K562 (cell line): Measurements from ENCODE around the gene SETD1B. TPM values are rescaled to one million over a fixed set of nuclear protein-coding genes. Genes with fewer than 3 reads are reported as not detected.

Experiments
- AFF4 ChIP-seq: sonication (generic); formaldehyde crosslinking; IDR thresholded peaks from 2 replicates; pipeline ENCODE4 v1.8.0; 2023; ENCODE audit warnings: mild to moderate bottlenecking, missing genetic modification reagents
- ATF7 ChIP-seq: fragments of 450-650 bp; IDR thresholded peaks from 2 replicates; pipeline ENCODE4 v1.7.1; 2014; ENCODE audit warnings: mild to moderate bottlenecking, moderate library complexity
- BHLHE40 ChIP-seq: IDR thresholded peaks from 2 replicates; pipeline ENCODE4 v1.6.1; 2011; ENCODE audit warnings: low read length, improper control_type of control experiment
- DPF2 ChIP-seq: fragments of 450-650 bp; IDR thresholded peaks from 2 replicates; pipeline ENCODE4 v1.6.1; 2016
- E2F5 ChIP-seq: sonication (generic); formaldehyde crosslinking; IDR thresholded peaks from 2 replicates; pipeline ENCODE4 v1.8.0; 2022; ENCODE audit warnings: mild to moderate bottlenecking, missing genetic modification reagents
- FOXA3 ChIP-seq, 2 experiments: fragments of 450-650 bp in 1 of 2; sonication (generic) in 1 of 2; formaldehyde crosslinking; IDR thresholded peaks in 1 of 2; conservative IDR thresholded peaks in 1 of 2; 2 replicates each; pipeline versions ENCODE4 v1.4.0 to v1.8.0; 2020 to 2022; ENCODE audit warnings: mild to moderate bottlenecking in 2 of 2, missing genetic modification reagents in 1 of 2
- KAT7 ChIP-seq: sonication (generic); formaldehyde crosslinking; IDR thresholded peaks from 2 replicates; pipeline ENCODE4 v1.8.0; 2022; ENCODE audit warnings: missing genetic modification reagents, mild to moderate bottlenecking, borderline replicate concordance
- MAZ ChIP-seq, 2 experiments: fragments of 450-650 bp in 1 of 2; sonication (generic) in 1 of 2; formaldehyde crosslinking; IDR thresholded peaks in 1 of 2; conservative IDR thresholded peaks in 1 of 2; 2 replicates each; pipeline versions ENCODE4 v1.4.0 to v1.5.0; 2020; ENCODE audit warnings: mild to moderate bottlenecking in 1 of 2, missing genetic modification reagents in 1 of 2
- NFE2L1 ChIP-seq: fragments of 450-650 bp; IDR thresholded peaks from 2 replicates; pipeline ENCODE4 v1.6.1; 2016; ENCODE audit warnings: missing genetic modification characterization, low read depth, mild to moderate bottlenecking, missing compliant biosample characterization, moderate library complexity, borderline replicate concordance
- NR0B1 ChIP-seq: fragments of 450-650 bp; IDR thresholded peaks from one replicate; pipeline ENCODE4 v1.6.1; 2018; ENCODE audit warnings: mild to moderate bottlenecking, moderate library complexity; ENCODE audit not compliant: partially characterized antibody
- NR2C1 ChIP-seq, 2 experiments: fragments of 450-650 bp; IDR thresholded peaks; 2 replicates each; pipeline ENCODE4 v1.6.1; 2017; ENCODE audit warnings: mild to moderate bottlenecking in 2 of 2, antibody characterized with exemption in 1 of 2, inconsistent platforms in 1 of 2, missing compliant biosample characterization in 1 of 2, missing genetic modification characterization in 1 of 2
- PHF20 ChIP-seq: fragments of 450-650 bp; IDR thresholded peaks from 2 replicates; pipeline ENCODE4 v1.6.1; 2018; ENCODE audit not compliant: partially characterized antibody
- POU5F1 ChIP-seq: fragments of 150-350 bp; IDR thresholded peaks from 2 replicates; pipeline ENCODE4 v1.6.1; 2014; ENCODE audit warnings: borderline replicate concordance, low read length, low read depth, mild to moderate bottlenecking; ENCODE audit not compliant: partially characterized antibody
- RFX1 ChIP-seq: fragments of 450-650 bp; IDR thresholded peaks from 2 replicates; pipeline ENCODE4 v1.6.1; 2016; ENCODE audit warnings: mild to moderate bottlenecking, moderate library complexity
- ZBTB9 ChIP-seq: fragments of 450-650 bp; formaldehyde crosslinking; IDR thresholded peaks from 2 replicates; pipeline ENCODE4 v1.4.0; 2020; ENCODE audit warnings: mild to moderate bottlenecking, moderate library complexity
- ZNF253 ChIP-seq: fragments of 250-450 bp; sonication (Bioruptor Pico); conservative IDR thresholded peaks from 2 replicates; pipeline ENCODE4 v1.6.1; 2021; ENCODE audit warnings: mild to moderate bottlenecking
- ZNF79 ChIP-seq: fragments of 250-450 bp; sonication (Bioruptor Pico); IDR thresholded peaks from 2 replicates; pipeline ENCODE4 v1.4.0; 2020; ENCODE audit warnings: low read depth, mild to moderate bottlenecking, moderate library complexity
- polyA plus RNA-seq, 8 experiments: library from polyadenylated mRNA; depleted of rRNA in 4 of 8; stranded (reverse) in 5 of 8; unstranded in 3 of 8; fragments of >200 nt; fragmentation: Nextera tagmentation in 2 of 8; fragmentation: Illumina TruSeq in 1 of 8; extraction: Ambion mirVana in 2 of 8; extraction: Trizol in 1 of 8; gene quantifications; 2 replicates each; pipeline versions ENCODE4 v1.2.1 to v1.2.3, GENCODE V29; 2011 to 2014; ENCODE audit warnings: inconsistent platforms in 1 of 8, missing spikeins in 1 of 8
- total RNA-seq, 7 experiments: library from RNA; depleted of rRNA in 6 of 7; stranded (reverse); fragments of >200 nt in 6 of 7; fragmentation: Illumina TruSeq in 2 of 7; extraction: Trizol in 2 of 7; gene quantifications; 2 replicates each; pipeline versions ENCODE4 v1.2.1 to v1.2.3, GENCODE V29; 2011 to 2021; ENCODE audit warnings: low replicate concordance in 1 of 7

Gene SETD1B
- total and polyA plus RNA-seq, 9 of the 15 experiments (the other 6 are each of a cell fraction or from before 2014, with no cell fraction given): 0.48 to 26.6 (median 2.3) TPM

- TF ChIP-seq E2F5: 0 out of 2 replicates have a peak, but pooled peaks have one; percentile 58
- TF ChIP-seq MAZ (CRISPR knock-in tag; conservative IDR thresholded peaks at IDR 0.05 in 1 of 2, IDR thresholded peaks at IDR 0.05 in 1 of 2): peak; percentile 55 to 65
- peak; percentile 60; the same call in 1 of the 2 replicates for TF ChIP-seq NFE2L1 (tag)
- no peak for TF ChIP-seq NR2C1 (IDR thresholded peaks at IDR 0.05)
- peak; percentile 21; the same call in 1 of the 2 replicates for TF ChIP-seq NR2C1 (tag; IDR thresholded peaks at IDR 0.05)
- no peak for TF ChIP-seq FOXA3 (CRISPR knock-in tag; conservative IDR thresholded peaks at IDR 0.05 in 1 of 2, IDR thresholded peaks at IDR 0.05 in 1 of 2)
- no peak for TF ChIP-seq BHLHE40
- TF ChIP-seq AFF4 (CRISPR knock-in tag): no peak; the same call in 1 of the 2 replicates
- TF ChIP-seq DPF2: no peak
- no peak for TF ChIP-seq ZNF253 (CRISPR knock-in tag)
- no peak for TF ChIP-seq POU5F1
- no peak for TF ChIP-seq NR0B1
- peak; percentile 21; the same call in 1 of the 2 replicates for TF ChIP-seq ATF7
- no peak for TF ChIP-seq RFX1
- TF ChIP-seq ZNF79 (CRISPR knock-in tag): 0 out of 2 replicates have a peak, but pooled peaks have one; percentile 10
- TF ChIP-seq PHF20: no peak
- peak; percentile 90; the same call in 1 of the 2 replicates for TF ChIP-seq ZBTB9 (CRISPR knock-in tag)
- TF ChIP-seq KAT7 (CRISPR knock-in tag): 0 out of 2 replicates have a peak, but pooled peaks have one; percentile 69
Observed at GRCh38 chr12:121800694-121801594, 2.9 kb upstream of the SETD1B start (continued).
